ENCODE data around the gene RHOBTB1.
"Not testable (repeated sequence)": the region's sequence is repeated elsewhere in the genome, so short reads cannot be mapped to it uniquely, and the experiment has no call there.

GRCh38 chr10:60972181-60972580 lies 28.2 kb upstream of the RHOBTB1 start:
- not testable (repeated sequence) for TF ChIP-seq CTCF (conservative IDR thresholded peaks at IDR 0.05; ENCODE audit: low read depth in 2 of 2); EZH2 (IDR thresholded peaks at IDR 0.05; ENCODE audit: low read depth, unreplicated experiment); CREB1 (CRISPR knock-in tag; IDR thresholded peaks at IDR 0.05; ENCODE audit: low read depth); POLR2AphosphoS5 (IDR thresholded peaks at IDR 0.05; ENCODE audit: low read depth); EZH2phosphoT487 (IDR thresholded peaks at IDR 0.05; ENCODE audit: unreplicated experiment); REST (IDR thresholded peaks at IDR 0.05; ENCODE audit: unreplicated experiment); ETS1 (IDR thresholded peaks at IDR 0.05); ZNF331 (CRISPR knock-in tag; IDR thresholded peaks at IDR 0.05; ENCODE audit: low read depth)

All from GM23338 (cell line).